ENCODE results near the gene UNC5B.

DNA sequence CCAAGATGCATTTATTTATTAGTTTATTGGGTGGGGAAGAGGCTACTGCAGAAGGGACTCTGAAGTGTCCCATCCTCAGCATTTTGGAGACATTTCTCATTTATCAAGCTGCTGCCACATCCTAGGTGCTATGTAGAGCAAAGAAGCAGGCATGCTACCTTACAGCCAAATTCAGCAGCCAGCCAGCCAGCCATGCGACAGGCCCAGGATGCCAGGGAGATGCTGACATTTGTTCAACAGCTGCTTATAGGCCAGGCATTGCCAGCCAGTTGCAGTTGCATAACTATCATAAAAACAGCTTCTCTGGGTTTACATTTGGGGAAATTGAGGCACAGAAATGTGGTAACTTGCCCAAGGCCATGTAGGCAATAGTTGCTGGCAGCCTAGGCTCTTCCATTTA, 109.0 kb downstream of the UNC5B start:
- TF ChIP-seq, protein P1, sequence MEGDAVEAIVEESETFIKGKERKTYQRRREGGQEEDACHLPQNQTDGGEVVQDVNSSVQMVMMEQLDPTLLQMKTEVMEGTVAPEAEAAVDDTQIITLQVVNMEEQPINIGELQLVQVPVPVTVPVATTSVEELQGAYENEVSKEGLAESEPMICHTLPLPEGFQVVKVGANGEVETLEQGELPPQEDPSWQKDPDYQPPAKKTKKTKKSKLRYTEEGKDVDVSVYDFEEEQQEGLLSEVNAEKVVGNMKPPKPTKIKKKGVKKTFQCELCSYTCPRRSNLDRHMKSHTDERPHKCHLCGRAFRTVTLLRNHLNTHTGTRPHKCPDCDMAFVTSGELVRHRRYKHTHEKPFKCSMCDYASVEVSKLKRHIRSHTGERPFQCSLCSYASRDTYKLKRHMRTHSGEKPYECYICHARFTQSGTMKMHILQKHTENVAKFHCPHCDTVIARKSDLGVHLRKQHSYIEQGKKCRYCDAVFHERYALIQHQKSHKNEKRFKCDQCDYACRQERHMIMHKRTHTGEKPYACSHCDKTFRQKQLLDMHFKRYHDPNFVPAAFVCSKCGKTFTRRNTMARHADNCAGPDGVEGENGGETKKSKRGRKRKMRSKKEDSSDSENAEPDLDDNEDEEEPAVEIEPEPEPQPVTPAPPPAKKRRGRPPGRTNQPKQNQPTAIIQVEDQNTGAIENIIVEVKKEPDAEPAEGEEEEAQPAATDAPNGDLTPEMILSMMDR (IDR thresholded peaks at IDR 0.05) = no peak
- no peak for TF ChIP-seq EP300 (IDR thresholded peaks at IDR 0.05)

Data from gastroesophageal sphincter (tissue), 3 donors.